NCI-H1436 treated with DMSO at 0.1 percent for 48 hours (cell line): ENCODE results near the gene CEP131.
"Not testable (repeated sequence)": the region's sequence is repeated elsewhere in the genome, so short reads cannot be mapped to it uniquely, and the experiment has no call there.

Source experiments
- DNase-seq: peaks from one replicate; lab custom pipeline; 2025; lab: John Stamatoyannopoulos, UW

CEP131 gene

DNA sequence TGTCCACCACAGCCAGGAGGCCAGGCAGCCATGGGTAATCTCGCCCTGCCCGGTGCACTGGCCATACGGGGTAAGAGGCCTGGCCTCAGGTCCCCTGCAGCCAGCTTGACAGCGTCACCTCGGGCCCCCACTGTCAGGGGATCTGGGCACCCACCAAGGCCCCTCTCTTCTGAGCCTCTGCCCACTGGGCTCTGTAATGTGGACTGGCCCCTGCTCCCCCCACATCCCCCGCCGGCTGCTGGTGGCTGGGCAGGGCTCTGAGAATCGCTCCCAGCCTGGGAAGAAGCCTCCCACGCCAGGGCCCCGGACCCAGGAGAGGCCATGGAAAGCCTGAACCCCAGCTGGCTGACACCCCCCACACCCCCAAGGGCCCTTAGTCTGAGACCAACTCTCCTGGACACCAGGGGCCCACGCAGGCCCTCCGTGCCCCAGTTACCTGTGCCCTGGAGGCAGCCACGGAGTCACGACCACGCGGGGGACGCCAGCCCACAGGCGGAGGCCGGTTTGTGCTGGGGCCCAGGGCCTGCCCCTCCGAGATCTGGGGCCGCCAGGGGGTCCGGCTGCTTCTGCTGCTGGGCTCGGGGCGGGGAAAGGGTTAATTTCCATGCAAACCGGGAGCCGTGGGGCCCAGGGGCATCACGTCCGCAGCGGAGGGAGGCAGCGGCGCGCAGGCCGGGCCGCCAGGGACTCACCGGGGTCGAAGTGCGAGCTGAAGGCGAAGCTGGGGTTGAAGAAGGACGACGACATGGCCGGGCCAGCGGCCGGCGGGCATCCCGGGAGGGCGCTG lies 57.3 kb downstream of the CEP131 start, which contains the start of gene PVALEF:
TSS of gene PVALEF (plus strand) at position 262 of the 787 bp plus-strand sequence. CDS start 15,720 bp downstream, outside the sequence.
- no peak for DNase-seq

DNA sequence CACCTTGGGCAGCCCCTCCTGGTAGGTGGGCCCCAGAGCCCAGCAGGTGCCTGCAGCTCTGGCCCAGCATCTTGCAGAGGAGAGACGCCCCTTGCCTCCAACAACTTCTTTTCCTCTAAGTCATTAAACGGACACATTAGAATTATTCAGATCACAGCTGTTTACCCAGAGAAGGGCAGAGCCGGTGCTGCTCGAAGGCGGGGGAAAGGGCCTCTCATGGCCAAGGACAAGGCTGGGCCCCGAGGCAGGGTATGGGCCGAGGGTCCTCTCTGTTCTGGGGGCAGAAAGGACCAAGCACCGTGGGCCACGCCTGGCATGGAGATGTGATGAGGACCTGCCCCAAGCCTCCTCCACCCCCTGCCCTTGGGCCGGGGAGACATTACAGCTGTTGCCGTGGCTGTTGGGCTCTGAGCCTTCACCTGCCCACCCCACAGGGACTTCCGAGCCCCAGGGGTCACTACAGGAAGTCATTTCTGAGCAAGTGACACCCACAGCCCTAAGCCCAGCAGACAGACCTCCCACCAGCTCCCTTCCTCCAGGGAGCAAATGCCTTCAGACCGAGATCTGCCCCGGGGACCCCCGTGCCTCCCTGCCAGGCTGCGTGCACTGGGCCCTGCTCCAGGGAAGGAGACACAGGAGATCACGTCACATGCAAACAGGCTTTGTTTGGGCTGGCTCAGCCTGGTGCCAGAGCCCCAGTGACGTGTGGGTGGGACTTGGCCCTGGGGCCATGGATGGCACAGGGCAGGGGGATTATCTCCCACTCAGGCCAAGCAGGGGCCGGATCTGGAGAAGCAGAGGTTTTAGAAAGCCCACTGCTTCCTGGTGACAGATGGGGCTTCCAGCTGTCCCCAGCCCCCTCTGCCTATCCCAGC lies 58.2 kb downstream of the CEP131 start:
- no peak for DNase-seq

DNA sequence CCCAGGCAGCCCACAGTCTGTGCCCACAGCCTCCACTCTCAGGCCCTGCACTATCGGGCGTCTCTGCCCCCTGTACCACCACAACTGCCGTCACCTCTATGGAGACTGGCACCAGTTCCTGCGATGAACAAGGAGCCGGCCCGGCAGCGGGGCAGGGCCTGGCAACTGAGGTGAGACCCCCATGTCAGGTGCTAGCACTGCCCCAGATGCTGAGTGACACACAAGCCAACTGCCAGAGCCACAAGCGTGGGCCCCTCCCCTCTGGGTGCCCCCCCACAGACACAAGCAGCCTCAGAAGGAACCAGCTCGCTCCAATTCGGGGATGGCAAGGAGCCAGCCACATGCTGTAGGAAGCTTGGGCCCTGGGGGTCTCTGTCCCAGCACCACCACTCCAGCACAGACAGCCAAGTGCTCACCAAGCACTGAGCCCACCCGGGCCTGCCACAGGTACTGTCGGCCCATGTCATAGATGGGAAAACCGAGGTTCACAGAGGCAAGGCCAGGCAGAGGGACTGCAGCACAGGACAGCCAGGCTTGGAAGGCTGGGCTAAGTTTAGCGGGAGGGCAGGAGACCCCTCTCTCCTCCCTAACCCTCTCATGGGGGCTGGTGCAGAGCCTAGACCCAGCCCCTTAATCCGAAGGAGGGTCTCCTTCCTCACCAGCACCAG lies 58.9 kb downstream of the CEP131 start:
- DNase-seq = no peak

DNA sequence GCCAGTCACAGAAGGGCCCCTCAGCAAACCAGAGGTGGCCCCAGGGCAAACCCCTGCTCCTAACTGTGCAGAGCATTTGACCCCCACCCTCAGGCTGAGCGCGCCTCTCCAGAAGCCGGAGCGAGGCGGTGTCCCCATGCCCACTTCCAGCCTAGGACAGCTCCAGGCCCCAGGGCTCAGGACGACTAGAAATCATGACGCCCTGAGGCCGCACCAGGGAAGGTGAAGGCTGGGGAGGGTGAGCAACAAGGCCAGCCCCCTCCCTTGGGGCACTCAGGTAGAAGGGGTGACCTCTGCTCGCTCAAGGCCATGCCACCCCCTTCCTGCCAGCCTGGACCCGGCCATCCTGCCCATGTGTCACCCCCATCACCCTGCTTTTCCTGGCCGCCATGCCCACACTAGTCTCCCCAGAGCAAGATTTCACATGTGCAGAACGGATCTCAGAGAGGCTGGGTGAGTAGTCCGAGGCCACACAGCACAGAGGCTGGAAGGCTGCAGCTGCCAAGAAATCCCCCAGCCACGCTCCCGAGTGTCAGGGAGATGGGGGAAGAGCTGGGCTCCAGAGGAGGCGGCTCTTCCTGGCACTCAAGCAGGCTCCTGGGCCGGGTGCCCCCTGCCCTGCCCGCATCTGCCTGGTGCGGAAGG lies 59.6 kb downstream of the CEP131 start:
- DNase-seq = no peak

DNA sequence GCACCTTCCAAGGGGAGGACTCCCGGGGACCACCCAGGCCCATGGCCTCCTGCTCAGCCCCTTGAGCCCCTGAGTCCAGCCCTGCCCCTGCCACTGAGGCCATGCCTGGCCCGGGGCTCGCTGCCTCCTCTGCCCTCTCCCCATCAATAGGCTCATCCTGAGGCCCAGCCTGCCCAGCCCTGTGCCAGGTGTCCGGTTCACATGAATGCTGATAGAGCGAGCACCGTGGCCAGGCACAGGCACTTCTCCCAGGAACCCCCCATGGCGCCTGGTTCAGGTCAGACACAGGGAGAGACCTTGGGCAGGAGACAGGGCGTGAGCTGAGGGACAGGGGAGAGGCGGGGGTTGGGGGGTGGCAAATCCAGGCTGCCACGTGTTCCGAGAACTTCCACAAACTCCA lies 60.3 kb downstream of the CEP131 start:
- DNase-seq = no peak

DNA sequence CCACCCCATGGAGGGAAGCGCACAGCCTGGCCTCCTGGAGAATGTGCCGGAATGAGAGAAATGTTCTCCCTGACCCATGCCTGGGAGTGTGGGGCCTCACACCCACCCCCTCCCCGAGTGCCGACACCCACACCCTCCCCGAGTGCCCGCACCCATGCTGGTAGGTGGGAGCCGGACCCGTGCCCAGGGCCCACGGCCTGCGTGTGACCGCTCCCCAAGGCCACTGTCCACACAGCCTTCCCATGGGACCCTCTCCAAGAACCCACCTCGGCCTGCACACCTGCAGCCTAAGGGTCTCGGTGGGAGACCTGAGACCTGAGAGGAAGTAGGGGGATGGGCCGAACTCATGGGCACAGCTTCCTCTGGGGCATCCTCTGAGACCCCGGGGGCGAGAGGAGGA lies 60.8 kb downstream of the CEP131 start:
- no peak for DNase-seq

DNA sequence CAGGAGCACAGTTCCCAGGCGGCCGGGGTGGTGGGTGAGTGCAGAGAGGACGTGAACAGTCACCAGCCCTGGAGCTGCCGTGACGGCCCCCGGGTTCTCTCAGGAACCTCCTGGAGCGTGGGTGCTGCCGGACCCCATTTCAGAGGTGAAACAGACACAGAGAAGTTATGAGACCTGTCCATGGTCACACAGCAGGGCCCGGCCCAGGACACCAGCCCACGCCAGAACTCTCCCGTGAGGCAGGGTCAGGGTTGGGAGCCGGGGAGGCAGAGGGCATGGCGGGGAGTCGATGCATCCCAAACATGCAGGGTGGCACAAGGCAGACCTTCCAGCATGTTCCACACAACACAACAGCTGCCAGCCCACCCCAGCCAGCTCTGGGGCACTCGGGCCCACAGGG lies 61.2 kb downstream of the CEP131 start:
- no peak for DNase-seq

DNA sequence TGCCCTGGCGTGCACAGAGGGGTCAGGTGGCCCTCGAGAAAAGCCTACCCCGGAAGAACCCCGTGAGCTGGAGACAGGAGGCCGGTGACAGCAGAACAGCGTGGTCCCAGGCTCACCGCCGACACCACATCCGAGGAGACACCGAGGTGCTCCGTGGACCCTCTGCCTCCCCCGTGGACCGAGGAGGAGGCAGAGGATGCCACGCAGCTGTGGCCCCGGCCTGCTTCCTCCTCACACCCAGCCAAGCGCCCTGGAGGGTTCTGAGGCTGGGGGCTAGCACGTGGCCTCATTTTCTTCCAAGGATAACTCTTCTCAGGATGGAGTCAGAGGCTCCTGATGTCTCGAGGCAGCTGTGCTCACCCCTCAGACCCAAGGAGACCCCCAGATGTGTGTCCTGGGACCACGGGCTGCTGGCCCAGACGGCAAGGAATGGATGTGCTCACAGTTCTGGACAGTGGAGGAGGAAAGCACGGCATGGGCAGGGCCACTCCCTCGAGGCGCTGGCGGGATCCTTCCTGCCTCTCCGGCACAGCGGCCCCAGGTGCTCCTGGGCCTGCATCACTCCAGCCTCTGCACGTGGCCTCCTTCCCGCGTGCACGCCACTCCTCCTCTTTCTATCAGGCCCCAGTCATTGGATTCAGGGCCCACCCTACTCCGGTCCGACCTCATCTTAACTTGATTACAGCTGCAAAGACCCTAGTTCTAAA lies 61.9 kb downstream of the CEP131 start:
- DNase-seq = no peak

DNA sequence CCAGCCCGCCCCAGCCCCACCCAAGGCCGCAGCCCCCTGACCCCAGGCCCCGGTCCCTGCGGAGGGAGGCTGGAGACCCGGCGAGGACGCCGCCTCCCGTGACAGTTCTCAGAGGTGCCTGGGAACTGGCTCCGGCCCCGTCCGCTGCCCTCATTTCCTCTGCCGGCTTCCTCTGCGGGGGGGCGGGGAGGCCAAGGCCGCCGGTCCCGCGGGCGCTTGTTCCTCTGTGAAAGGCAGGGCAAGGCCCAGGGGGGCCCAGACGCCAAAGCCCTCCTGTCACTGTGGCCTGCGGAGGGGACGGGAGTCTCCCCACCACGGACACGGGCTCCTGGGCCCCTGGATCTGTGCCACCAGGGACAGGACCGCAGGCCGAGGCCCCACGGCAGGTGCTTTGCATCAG lies 62.5 kb downstream of the CEP131 start:
- no peak for DNase-seq

DNA sequence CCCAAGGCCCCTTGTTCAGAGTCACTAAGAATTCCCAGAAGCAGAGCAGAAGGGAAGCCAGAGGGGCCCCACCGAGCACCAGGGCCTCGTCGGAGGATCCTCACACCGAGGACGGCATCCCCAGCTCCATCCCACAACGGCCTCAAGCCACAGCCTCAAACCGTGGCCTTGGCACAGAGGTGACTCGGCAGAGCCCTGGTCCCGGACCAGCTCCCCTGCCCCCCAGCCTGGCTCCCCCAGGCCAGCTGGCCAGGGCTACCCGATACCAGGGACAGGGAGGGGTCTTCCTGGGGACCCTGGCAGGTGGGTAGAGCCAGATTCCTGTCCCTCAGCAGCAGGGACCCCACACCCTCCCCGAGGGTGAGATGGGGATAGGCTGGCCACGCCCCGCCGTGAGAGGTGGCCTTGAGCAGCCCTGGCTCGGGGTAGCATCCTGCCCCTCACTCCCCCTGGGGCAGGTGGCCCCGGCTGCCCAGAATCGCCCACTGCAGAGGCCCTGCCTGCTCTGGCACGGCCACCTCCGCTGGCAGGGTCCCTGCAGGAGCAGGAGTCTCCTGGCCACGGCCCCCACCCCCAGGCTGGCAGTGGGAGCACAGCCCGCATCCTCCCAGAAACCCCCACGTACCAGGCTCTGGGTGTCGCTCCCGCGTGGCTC lies 63.0 kb downstream of the CEP131 start:
- no peak for DNase-seq

DNA sequence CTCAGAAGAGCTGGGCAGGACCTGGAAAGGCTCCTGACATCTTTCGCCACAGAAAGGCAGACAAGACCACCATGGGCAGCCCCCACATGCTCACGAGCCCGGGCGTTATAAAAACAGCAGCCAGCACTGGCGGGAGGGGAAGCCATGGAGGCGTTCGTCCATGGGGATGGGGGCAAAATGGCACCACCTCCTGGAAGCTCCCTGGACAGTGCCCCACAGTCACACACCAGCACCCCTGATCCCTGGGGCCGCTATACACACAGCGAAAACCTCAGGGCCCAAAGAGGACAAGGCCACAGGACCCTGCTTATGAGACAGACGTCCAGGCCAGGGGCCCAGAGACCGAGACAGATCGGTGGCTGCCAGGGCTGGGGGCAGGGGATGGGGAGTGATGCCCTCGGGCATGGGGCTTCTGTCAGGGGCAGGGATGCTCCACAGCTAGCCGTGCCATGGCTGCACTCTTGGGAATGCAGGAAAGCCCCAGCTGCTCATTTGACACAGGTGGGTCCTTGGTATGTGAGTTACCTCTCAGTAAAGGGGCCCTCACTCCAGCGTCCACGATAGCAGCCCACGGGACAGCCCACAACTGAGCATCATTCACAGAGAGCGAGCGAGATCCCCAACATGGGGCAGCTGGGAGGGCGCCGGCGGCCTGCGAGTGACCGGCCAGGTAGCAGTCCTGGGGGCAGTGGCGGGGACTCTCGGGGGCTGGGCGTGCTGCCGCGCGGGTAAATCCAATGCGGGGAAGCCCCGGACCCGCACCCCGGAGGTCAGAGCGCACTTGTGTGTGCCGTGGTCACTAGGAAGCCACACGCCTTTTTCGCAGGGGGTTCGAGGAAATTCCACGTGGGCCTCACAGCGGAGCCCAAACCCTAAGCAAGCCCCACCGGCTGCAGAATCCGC lies 63.8 kb downstream of the CEP131 start:
- no peak for DNase-seq

DNA sequence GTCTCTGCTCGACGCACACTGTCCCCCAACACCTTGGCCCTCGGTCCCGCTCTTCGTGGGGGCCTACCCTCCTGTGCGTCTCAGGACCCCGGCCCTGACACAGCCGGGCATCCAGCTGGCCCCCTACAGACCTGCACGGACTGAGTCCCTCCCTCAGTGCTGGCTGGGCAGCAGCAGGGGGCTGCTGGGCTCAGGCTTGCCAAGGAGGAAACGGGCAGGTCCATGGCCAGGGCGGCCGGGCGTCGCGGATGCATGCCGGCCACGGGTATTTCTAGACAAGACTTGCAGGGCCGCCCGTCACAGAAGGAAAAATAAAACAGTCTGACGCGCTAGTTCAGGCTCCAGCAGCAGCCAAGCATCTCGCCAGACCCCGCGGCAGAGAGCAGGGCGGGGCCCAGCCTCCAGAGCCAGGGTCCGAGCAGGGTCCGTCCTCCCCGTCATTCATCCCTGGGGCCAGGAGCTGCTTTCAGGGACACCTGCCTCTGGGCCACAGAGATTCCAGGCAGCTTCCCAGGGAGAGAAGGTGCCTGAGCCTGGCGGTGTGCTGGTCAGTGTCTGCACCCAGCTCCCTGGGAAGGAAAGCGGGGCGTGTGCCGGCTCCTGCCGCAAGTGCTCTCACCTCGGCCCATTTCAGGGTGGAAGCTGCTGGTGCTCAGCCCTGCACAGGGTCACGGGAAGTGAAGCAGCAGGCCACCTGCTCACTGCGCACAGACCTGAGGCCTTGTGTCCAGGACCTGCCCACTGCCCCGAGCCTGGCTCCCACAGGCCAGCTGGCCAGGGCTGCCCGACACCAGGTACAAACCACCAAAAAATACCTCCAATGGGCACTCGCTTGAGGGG lies 64.7 kb downstream of the CEP131 start:
- DNase-seq = no peak

DNA sequence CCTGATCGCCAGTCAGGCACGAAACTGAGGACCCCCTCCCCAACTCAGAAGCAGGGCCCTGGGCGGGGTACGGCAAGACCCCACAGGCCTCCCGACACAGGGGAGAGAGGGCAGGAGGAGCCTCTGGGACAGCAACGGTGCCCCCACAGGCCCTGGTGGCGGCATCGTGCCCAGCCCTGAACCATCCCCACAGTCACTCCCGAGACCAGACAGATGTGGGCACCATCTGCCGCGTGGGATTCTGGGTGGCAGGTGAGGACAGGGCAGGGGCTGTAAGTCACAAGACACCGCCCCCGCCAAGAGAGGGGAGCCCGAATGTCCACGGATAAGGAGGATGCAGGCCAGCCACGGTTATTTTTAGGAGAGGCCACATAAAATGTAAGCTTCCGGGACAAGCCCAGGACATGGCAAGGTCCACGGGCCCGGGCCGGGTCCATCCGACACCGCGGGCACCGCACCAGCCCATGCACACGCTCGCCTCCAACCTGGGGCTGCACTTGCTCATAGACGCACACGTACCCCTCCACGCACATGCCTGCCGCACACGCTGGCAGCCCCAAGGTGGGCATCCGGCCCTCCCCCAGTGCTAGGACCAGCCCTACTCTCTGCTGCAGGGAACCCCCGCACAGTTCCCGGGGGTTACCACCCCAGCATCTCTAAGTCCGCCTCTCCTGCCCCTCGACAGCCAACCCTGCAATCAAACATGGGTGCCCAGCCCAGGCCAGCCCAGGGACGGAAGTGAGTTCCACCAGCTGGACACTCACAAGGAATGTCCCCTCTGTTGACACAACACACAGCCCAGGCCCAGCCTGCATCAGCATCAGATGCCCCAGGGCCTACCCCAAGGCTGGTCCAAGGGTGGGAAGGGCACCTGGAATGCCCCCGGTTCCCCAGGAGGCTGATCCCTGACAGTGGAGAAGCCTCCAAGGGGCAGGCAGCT lies 65.6 kb downstream of the CEP131 start:
- no peak for DNase-seq

DNA sequence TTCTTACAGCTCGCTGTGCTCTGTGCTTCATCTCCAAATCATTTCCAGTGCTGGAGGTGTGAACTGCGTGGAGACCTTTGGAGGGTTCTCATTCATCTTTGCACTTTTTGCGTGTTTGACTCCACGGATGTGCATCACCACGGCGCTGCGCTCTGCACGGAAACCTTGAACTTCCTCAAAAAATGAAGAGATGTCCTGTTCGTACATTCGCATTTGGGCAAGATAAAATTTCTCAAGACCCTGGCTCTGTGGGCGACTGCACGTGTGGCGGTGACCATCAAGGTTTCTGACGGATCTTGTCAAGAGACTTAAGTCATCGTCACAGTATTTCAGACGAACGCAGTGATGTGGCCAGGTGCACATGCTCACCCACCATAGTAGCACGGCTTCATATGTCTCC lies 67.8 kb downstream of the CEP131 start:
- no peak for DNase-seq

DNA sequence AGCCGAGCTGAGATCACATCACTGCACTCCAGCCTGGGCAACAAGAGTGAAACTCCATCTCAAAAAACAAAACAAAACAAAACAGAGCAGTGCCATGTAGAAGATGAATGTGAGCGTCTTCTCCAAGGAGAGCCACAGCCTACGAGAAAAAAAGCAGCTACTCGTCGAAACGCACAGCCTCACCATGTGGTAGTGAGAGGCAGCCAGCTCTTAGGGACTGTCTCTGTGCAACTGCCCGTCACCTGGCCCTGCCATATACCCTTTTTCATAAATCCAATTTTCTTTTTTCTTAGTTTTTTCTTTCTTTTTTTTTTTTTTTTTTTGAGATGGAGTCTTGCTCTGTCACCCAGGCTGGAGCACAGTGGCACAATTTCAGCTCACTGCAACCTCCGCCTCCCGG lies 68.7 kb downstream of the CEP131 start:
- not testable (repeated sequence) for DNase-seq

DNA sequence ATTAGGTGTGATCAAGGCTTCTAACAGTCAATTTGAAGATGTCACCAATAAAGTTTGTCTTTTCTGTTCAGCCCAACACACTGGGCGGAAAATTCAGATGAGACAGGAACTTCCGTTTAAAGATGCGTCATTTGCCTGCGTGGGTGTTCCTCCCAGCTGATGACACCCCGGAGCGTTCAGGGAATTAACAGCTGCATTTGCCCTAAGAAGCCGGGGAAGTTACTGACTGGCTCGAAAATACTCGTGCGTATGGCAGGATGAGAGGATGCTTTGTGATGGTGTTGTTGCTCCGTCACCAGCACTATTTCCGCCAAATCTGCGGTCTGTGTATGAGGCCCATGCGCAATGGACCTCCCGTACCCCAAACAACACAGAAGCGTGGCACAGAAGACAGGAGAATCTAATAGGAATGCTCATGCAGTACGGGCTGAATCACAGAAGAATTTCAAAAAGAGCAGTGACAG lies 69.4 kb downstream of the CEP131 start:
- DNase-seq = no peak

DNA sequence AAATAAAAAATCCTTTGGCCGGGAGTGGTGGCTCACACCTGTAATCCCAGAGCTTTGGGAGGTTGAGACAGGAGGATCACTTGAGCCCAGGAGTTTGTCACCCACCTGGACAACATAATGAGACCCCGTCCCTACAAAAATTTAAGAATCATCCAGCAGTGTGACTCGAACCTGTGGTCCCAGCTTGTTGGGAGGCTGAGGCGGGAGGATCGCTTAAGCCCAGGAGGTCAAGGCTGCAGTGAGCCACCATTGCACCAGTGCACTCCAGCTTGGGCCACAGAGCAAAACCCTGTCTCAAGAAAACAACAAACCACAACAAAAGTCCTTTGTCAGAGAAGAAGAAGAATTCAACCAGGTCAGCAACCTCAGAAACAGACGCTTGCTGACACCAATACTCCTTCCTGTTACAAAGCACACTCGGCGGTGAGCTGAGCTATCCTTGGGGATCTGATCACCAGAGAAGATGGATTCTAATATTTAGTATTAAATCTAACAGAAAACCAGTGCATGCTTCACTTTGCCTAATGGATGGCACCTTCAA lies 70.4 kb downstream of the CEP131 start:
- DNase-seq = no peak
